Regular cardiac myocyte (primary cell): ENCODE measurements around the gene PANX1. TPM values are rescaled to one million over a fixed set of nuclear protein-coding genes. Genes with fewer than 3 reads are reported as not detected.

ENCODE experiments used
- total RNA-seq: library from RNA; depleted of rRNA; stranded (reverse); fragments of >200 nt; gene quantifications from 2 replicates; pipeline ENCODE4 v1.2.3, GENCODE V29; 2014

PANX1 gene
- total RNA-seq = 37.6 and 83.7 TPM in 2 replicates

GRCh38 chr11:94128746-94129511, at the start of gene PANX1:
PANX1 (plus strand) TSS chr11:94128841; CDS start chr11:94129313, 472 bp downstream.

Other genes with a start within 250 kb of the PANX1 start
- gene HEPHL1, start 107.5 kb upstream of the PANX1 start, total RNA-seq = under 0.01 TPM in 1 of 2 replicates, not detected in the other
- gene IZUMO1R, start 175.7 kb downstream of the PANX1 start, total RNA-seq = not detected in 2 replicates